H1 (cell line): ENCODE data around the gene RDH11. TPM values are rescaled to one million over a fixed set of nuclear protein-coding genes. Genes with fewer than 3 reads are reported as not detected.

Experiments
- CEBPB ChIP-seq: IDR thresholded peaks from 2 replicates; pipeline ENCODE4 v1.6.1; 2012; ENCODE audit warnings: low read depth, low read length
- EP300 ChIP-seq, 2 experiments: IDR thresholded peaks; 1 replicate in 1 of 2; 2 replicates in 1 of 2; pipeline ENCODE4 v1.6.1; 2011 to 2012; ENCODE audit warnings: low read depth in 2 of 2, low read length in 2 of 2, mild to moderate bottlenecking in 2 of 2, borderline replicate concordance in 1 of 2, inconsistent platforms in 1 of 2, moderate library complexity in 1 of 2
- MAFK ChIP-seq: IDR thresholded peaks from 2 replicates; pipeline ENCODE4 v1.6.1; 2012; ENCODE audit warnings: low read depth, mild to moderate bottlenecking, improper control_type of control experiment, low read length
- NANOG ChIP-seq: IDR thresholded peaks from 2 replicates; pipeline ENCODE4 v1.6.1; 2011; ENCODE audit warnings: low read length, low read depth, mild to moderate bottlenecking, inconsistent platforms; ENCODE audit not compliant: insufficient read depth, poor library complexity, severe bottlenecking
- POLR2A ChIP-seq, 2 experiments: IDR thresholded peaks; 1 replicate in 1 of 2; 2 replicates in 1 of 2; pipeline ENCODE4 v1.6.1; 2011; ENCODE audit warnings: low read depth in 2 of 2, low read length in 2 of 2, mild to moderate bottlenecking in 2 of 2; ENCODE audit errors: control extremely low read depth in 1 of 2
- RBBP5 ChIP-seq: IDR thresholded peaks from 2 replicates; pipeline ENCODE4 v1.7.1; 2012; ENCODE audit warnings: low read depth, mild to moderate bottlenecking, inconsistent platforms, low read length, moderate library complexity, borderline replicate concordance
- SP4 ChIP-seq: IDR thresholded peaks from 2 replicates; pipeline ENCODE4 v1.6.1; 2012; ENCODE audit warnings: low read length, inconsistent platforms
- polyA plus RNA-seq, 7 experiments: library from polyadenylated mRNA; depleted of rRNA in 3 of 7; stranded (reverse) in 5 of 7; unstranded in 2 of 7; fragments of >200 nt in 5 of 7; fragments of 200-250 nt in 2 of 7; gene quantifications; 1 replicate in 5 of 7; 2 replicates in 1 of 7; 4 replicates in 1 of 7; pipeline versions ENCODE4 v1.2.1 to v1.2.3, GENCODE V29; 2011 to 2013; ENCODE audit warnings: missing spikeins in 2 of 7, mixed read lengths in 2 of 7
- total RNA-seq: library from RNA; stranded (reverse); fragmentation: NEBNext Ultra II Directional; extraction: Animal tissue kit (Norgen Biotek cat#: 25700); gene quantifications from 2 replicates; pipeline ENCODE4 v1.2.1, GENCODE V29; 2021
- TF ChIP-seq, protein P1 (sequence below): fragments of 300-600 bp; sonication (generic); IDR thresholded peaks from 2 replicates; pipeline ENCODE4 v1.7.1; 2012; ENCODE audit warnings: low read length, moderate library complexity, mild to moderate bottlenecking, inconsistent platforms; ENCODE audit not compliant: insufficient replicate concordance

RDH11 gene
- total and polyA plus RNA-seq, 2 of the 8 experiments (the other 6 are each of a cell fraction or from before 2014, with no cell fraction given): 104 to 117 TPM

DNA sequence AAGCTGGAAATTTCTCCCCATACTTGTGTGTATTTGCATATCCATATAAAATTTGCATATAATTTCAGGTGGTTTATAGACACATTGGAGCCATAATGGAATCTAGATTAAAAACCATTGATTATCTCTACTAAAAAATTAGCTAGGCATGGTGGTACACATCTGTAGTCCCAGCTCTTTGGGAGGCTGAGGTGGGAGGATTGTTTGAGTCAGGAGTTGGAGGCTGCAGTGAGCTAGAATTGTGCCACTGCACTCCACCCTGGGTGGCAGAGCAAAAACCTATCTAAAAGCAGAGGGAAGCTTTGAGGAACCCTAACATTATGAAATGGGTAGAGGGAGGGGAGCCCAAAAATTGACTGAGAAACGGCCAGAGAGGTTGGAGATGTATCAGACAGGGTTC lies 2.6 kb upstream of the RDH11 start (continued):
- TF ChIP-seq, protein P1, sequence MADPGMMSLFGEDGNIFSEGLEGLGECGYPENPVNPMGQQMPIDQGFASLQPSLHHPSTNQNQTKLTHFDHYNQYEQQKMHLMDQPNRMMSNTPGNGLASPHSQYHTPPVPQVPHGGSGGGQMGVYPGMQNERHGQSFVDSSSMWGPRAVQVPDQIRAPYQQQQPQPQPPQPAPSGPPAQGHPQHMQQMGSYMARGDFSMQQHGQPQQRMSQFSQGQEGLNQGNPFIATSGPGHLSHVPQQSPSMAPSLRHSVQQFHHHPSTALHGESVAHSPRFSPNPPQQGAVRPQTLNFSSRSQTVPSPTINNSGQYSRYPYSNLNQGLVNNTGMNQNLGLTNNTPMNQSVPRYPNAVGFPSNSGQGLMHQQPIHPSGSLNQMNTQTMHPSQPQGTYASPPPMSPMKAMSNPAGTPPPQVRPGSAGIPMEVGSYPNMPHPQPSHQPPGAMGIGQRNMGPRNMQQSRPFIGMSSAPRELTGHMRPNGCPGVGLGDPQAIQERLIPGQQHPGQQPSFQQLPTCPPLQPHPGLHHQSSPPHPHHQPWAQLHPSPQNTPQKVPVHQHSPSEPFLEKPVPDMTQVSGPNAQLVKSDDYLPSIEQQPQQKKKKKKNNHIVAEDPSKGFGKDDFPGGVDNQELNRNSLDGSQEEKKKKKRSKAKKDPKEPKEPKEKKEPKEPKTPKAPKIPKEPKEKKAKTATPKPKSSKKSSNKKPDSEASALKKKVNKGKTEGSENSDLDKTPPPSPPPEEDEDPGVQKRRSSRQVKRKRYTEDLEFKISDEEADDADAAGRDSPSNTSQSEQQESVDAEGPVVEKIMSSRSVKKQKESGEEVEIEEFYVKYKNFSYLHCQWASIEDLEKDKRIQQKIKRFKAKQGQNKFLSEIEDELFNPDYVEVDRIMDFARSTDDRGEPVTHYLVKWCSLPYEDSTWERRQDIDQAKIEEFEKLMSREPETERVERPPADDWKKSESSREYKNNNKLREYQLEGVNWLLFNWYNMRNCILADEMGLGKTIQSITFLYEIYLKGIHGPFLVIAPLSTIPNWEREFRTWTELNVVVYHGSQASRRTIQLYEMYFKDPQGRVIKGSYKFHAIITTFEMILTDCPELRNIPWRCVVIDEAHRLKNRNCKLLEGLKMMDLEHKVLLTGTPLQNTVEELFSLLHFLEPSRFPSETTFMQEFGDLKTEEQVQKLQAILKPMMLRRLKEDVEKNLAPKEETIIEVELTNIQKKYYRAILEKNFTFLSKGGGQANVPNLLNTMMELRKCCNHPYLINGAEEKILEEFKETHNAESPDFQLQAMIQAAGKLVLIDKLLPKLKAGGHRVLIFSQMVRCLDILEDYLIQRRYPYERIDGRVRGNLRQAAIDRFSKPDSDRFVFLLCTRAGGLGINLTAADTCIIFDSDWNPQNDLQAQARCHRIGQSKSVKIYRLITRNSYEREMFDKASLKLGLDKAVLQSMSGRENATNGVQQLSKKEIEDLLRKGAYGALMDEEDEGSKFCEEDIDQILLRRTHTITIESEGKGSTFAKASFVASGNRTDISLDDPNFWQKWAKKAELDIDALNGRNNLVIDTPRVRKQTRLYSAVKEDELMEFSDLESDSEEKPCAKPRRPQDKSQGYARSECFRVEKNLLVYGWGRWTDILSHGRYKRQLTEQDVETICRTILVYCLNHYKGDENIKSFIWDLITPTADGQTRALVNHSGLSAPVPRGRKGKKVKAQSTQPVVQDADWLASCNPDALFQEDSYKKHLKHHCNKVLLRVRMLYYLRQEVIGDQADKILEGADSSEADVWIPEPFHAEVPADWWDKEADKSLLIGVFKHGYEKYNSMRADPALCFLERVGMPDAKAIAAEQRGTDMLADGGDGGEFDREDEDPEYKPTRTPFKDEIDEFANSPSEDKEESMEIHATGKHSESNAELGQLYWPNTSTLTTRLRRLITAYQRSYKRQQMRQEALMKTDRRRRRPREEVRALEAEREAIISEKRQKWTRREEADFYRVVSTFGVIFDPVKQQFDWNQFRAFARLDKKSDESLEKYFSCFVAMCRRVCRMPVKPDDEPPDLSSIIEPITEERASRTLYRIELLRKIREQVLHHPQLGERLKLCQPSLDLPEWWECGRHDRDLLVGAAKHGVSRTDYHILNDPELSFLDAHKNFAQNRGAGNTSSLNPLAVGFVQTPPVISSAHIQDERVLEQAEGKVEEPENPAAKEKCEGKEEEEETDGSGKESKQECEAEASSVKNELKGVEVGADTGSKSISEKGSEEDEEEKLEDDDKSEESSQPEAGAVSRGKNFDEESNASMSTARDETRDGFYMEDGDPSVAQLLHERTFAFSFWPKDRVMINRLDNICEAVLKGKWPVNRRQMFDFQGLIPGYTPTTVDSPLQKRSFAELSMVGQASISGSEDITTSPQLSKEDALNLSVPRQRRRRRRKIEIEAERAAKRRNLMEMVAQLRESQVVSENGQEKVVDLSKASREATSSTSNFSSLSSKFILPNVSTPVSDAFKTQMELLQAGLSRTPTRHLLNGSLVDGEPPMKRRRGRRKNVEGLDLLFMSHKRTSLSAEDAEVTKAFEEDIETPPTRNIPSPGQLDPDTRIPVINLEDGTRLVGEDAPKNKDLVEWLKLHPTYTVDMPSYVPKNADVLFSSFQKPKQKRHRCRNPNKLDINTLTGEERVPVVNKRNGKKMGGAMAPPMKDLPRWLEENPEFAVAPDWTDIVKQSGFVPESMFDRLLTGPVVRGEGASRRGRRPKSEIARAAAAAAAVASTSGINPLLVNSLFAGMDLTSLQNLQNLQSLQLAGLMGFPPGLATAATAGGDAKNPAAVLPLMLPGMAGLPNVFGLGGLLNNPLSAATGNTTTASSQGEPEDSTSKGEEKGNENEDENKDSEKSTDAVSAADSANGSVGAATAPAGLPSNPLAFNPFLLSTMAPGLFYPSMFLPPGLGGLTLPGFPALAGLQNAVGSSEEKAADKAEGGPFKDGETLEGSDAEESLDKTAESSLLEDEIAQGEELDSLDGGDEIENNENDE: no peak
- no peak for TF ChIP-seq NANOG
- no peak for TF ChIP-seq EP300 (IDR thresholded peaks at IDR 0.05; ENCODE audit: borderline replicate concordance in 1 of 2, low read depth in 2 of 2, low read length in 2 of 2)
- no peak for TF ChIP-seq SP4
- no peak for TF ChIP-seq CEBPB
- no peak for TF ChIP-seq POLR2A (IDR thresholded peaks at IDR 0.05; ENCODE audit: control extremely low read depth in 1 of 2, low read depth in 2 of 2, low read length in 2 of 2)
- TF ChIP-seq MAFK: no peak
- no peak for TF ChIP-seq RBBP5
